K562 (cell line): ENCODE measurements around the gene NVL. TPM values are rescaled to one million over a fixed set of nuclear protein-coding genes. Genes with fewer than 3 reads are reported as not detected.

Experiments
- C11orf30 ChIP-seq: fragments of 450-650 bp; IDR thresholded peaks from 2 replicates; pipeline ENCODE4 v1.6.1; 2016; ENCODE audit warnings: low read depth, mild to moderate bottlenecking
- CLOCK ChIP-seq: fragments of 250-450 bp; sonication (Bioruptor Pico); IDR thresholded peaks from 2 replicates; pipeline ENCODE4 v1.4.0; 2020; ENCODE audit warnings: mild to moderate bottlenecking, moderate library complexity, borderline replicate concordance
- CREB1 ChIP-seq, 2 experiments: sonication (generic) in 1 of 2; formaldehyde crosslinking in 1 of 2; IDR thresholded peaks; 2 replicates each; pipeline versions ENCODE4 v1.6.1 to v1.8.0; 2012 to 2022; ENCODE audit warnings: inconsistent platforms in 1 of 2, mild to moderate bottlenecking in 1 of 2, missing genetic modification reagents in 1 of 2, moderate library complexity in 1 of 2
- CXXC5 ChIP-seq: fragments of 250-450 bp; sonication (Bioruptor Pico); IDR thresholded peaks from 2 replicates; pipeline ENCODE4 v1.8.0; 2022; ENCODE audit warnings: inconsistent platforms, mild to moderate bottlenecking, moderate library complexity
- E2F4 ChIP-seq: sonication (generic); formaldehyde crosslinking; IDR thresholded peaks from 2 replicates; pipeline ENCODE4 v1.8.0; 2022; ENCODE audit warnings: mild to moderate bottlenecking, low read depth, missing genetic modification reagents
- E2F8 ChIP-seq: fragments of 450-650 bp; IDR thresholded peaks from 2 replicates; pipeline ENCODE4 v1.7.1; 2018; ENCODE audit warnings: mild to moderate bottlenecking, low read depth; ENCODE audit not compliant: partially characterized antibody
- EHMT2 ChIP-seq: fragments of 450-650 bp; IDR thresholded peaks from 2 replicates; pipeline ENCODE4 v1.6.1; 2018; ENCODE audit warnings: antibody characterized with exemption
- ESRRA ChIP-seq: fragments of 450-650 bp; IDR thresholded peaks from 2 replicates; pipeline ENCODE4 v1.6.1; 2014; ENCODE audit warnings: low read depth, mild to moderate bottlenecking, moderate library complexity, borderline replicate concordance
- FOXJ2 ChIP-seq: fragments of 200-800 bp; sonication (Bioruptor generic); IDR thresholded peaks from 2 replicates; pipeline ENCODE4 v1.6.1; 2016; ENCODE audit warnings: missing genetic modification characterization, missing compliant biosample characterization
- HNRNPK ChIP-seq: fragments of 200-400 bp; formaldehyde crosslinking; IDR thresholded peaks from one replicate; pipeline ENCODE4 v1.6.1; 2018; ENCODE audit warnings: mild to moderate bottlenecking, low read depth, low read length; ENCODE audit not compliant: poor library complexity, severe bottlenecking
- ILF3 ChIP-seq: fragments of 450-650 bp; IDR thresholded peaks from 2 replicates; pipeline ENCODE4 v1.6.1; 2018; ENCODE audit warnings: antibody characterized with exemption, mild to moderate bottlenecking, moderate library complexity, borderline replicate concordance
- NEUROD1 ChIP-seq: fragments of 150-350 bp; IDR thresholded peaks from 2 replicates; pipeline ENCODE4 v1.6.1; 2014; ENCODE audit warnings: borderline replicate concordance, low read length, low read depth; ENCODE audit not compliant: partially characterized antibody
- NFXL1 ChIP-seq: fragments of 450-650 bp; formaldehyde crosslinking; IDR thresholded peaks from 2 replicates; pipeline ENCODE4 v1.4.0; 2021; ENCODE audit warnings: mild to moderate bottlenecking
- NONO ChIP-seq, 2 experiments: fragments of 200-400 bp in 1 of 2; fragments of 450-650 bp in 1 of 2; formaldehyde crosslinking in 1 of 2; IDR thresholded peaks; 2 replicates each; pipeline ENCODE4 v1.6.1; 2017; ENCODE audit warnings: low read depth in 2 of 2, mild to moderate bottlenecking in 2 of 2, moderate library complexity in 2 of 2, low read length in 1 of 2
- NR0B1 ChIP-seq: fragments of 450-650 bp; IDR thresholded peaks from one replicate; pipeline ENCODE4 v1.6.1; 2018; ENCODE audit warnings: mild to moderate bottlenecking, moderate library complexity; ENCODE audit not compliant: partially characterized antibody
- ZNF384 ChIP-seq: IDR thresholded peaks from 2 replicates; pipeline ENCODE4 v1.6.1; 2012; ENCODE audit warnings: low read depth, low read length, improper control_type of control experiment
- ZNF584 ChIP-seq: fragments of 200-800 bp; sonication (Bioruptor generic); IDR thresholded peaks from 2 replicates; pipeline ENCODE4 v1.6.1; 2016; ENCODE audit warnings: low read depth, mild to moderate bottlenecking, missing genetic modification characterization, missing compliant biosample characterization
- polyA plus RNA-seq, 8 experiments: library from polyadenylated mRNA; depleted of rRNA in 4 of 8; stranded (reverse) in 5 of 8; unstranded in 3 of 8; fragments of >200 nt; fragmentation: Nextera tagmentation in 2 of 8; fragmentation: Illumina TruSeq in 1 of 8; extraction: Ambion mirVana in 2 of 8; extraction: Trizol in 1 of 8; gene quantifications; 2 replicates each; pipeline versions ENCODE4 v1.2.1 to v1.2.3, GENCODE V29; 2011 to 2014; ENCODE audit warnings: inconsistent platforms in 1 of 8, missing spikeins in 1 of 8
- total RNA-seq, 7 experiments: library from RNA; depleted of rRNA in 6 of 7; stranded (reverse); fragments of >200 nt in 6 of 7; fragmentation: Illumina TruSeq in 2 of 7; extraction: Trizol in 2 of 7; gene quantifications; 2 replicates each; pipeline versions ENCODE4 v1.2.1 to v1.2.3, GENCODE V29; 2011 to 2021; ENCODE audit warnings: low replicate concordance in 1 of 7

NVL gene
- total and polyA plus RNA-seq, 9 of the 15 experiments (the other 6 are each of a cell fraction or from before 2014, with no cell fraction given) = 32.5 to 86.6 (median 62.9) TPM

GRCh38 chr1:224329842-224330753 lies at the start of gene NVL (continued):
- TF ChIP-seq CLOCK = 0 out of 2 replicates have a peak, but pooled peaks have one; percentile 30
- TF ChIP-seq C11orf30 = peak; percentile 97
- 0 out of 2 replicates have a peak, but pooled peaks have one; percentile 58 for TF ChIP-seq NFXL1
- TF ChIP-seq ZNF584 = peak; percentile 42; the same call in 1 of the 2 replicates
- TF ChIP-seq EHMT2 = no peak
- TF ChIP-seq E2F8 = peak; percentile 76
- TF ChIP-seq NR0B1 = no peak
- peak; percentile 95 for TF ChIP-seq CXXC5 (CRISPR knock-in tag)
- TF ChIP-seq HNRNPK = no peak
- peak; percentile 79 for TF ChIP-seq ESRRA
- peak; percentile 27; the same call in 1 of the 2 replicates for TF ChIP-seq ILF3
- TF ChIP-seq FOXJ2 (tag) = peak; percentile 29; the same call in 1 of the 2 replicates
- peak; percentile 87 for TF ChIP-seq NEUROD1
- peak; percentile 69; the same call in 1 of the 2 replicates for TF ChIP-seq CREB1 (IDR thresholded peaks at IDR 0.05)
- TF ChIP-seq CREB1 (CRISPR knock-in tag; IDR thresholded peaks at IDR 0.05) = peak; percentile 58; the same call in 1 of the 2 replicates
- peak; percentile 69; the same call in 1 of the 2 replicates for TF ChIP-seq E2F4
- peak in 1 of 2 experiments; percentile 54; a peak in 1 of 4 replicates for TF ChIP-seq NONO (IDR thresholded peaks at IDR 0.05; ENCODE audit: low read depth in 2 of 2, low read length in 1 of 2)
- TF ChIP-seq ZNF384 = peak; percentile 79
